CD4-positive, alpha-beta T cell treated with Interleukin-6 at 100 ng/mL for 8 hours (primary cell): ENCODE measurements around the gene OXSR1.
A peak's percentile ranks its signal among the peaks of the same experiment; 100 is the strongest.

ENCODE experiments used
- DNase-seq: peaks from one replicate; pipeline ENCODE4 v3.0.0-alpha.2; 2020; ENCODE audit warnings: mixed read lengths, low spot score

OXSR1 gene

GRCh38 chr3:38164952-38165721 lies at the start of gene OXSR1:
Gene OXSR1 (plus strand): TSS chr3:38165537. CDS start chr3:38165877, 340 bp downstream.
- DNase-seq, result peak; percentile 98

GRCh38 chr3:38115645-38116427 lies 49.5 kb upstream of the OXSR1 start:
- no peak for DNase-seq

GRCh38 chr3:38116471-38117162 lies 48.7 kb upstream of the OXSR1 start:
- DNase-seq, result no peak

- DNase-seq, result no peak
These were observed 48.1 kb upstream of the OXSR1 start for GRCh38 chr3:38117163-38117716.

- DNase-seq, result peak; percentile 72
These were observed 47.5 kb upstream of the OXSR1 start for GRCh38 chr3:38117748-38118420.

GRCh38 chr3:38118421-38119247 lies 46.7 kb upstream of the OXSR1 start:
- no peak for DNase-seq

GRCh38 chr3:38119248-38119544 lies 46.1 kb upstream of the OXSR1 start:
- DNase-seq, result no peak

- no peak for DNase-seq
These were observed 45.3 kb upstream of the OXSR1 start for GRCh38 chr3:38119821-38120692.

- no peak for DNase-seq
These were observed 44.5 kb upstream of the OXSR1 start for GRCh38 chr3:38120693-38121450.

- no peak for DNase-seq
These were observed 43.9 kb upstream of the OXSR1 start for GRCh38 chr3:38121451-38121831.

- DNase-seq, result no peak
These were observed 43.4 kb upstream of the OXSR1 start for GRCh38 chr3:38121832-38122461.

- DNase-seq, result no peak
These were observed 42.5 kb upstream of the OXSR1 start for GRCh38 chr3:38122712-38123290.

- no peak for DNase-seq
These were observed 40.8 kb upstream of the OXSR1 start for GRCh38 chr3:38124324-38125122.

GRCh38 chr3:38125305-38126120 lies 39.8 kb upstream of the OXSR1 start:
- DNase-seq, result no peak

- DNase-seq, result no peak
These were observed 39.0 kb upstream of the OXSR1 start for GRCh38 chr3:38126121-38126892.
